Measurements from ENCODE around the gene AAK1.
A peak's percentile ranks its signal among the peaks of the same experiment; 100 is the strongest.

GRCh38 chr2:69683170-69683971 is 39.8 kb upstream of the AAK1 start:
- TF ChIP-seq REST (IDR thresholded peaks at IDR 0.05; ENCODE audit: low read depth, low read length) (no peak), EZH2phosphoT487 (IDR thresholded peaks at IDR 0.05; ENCODE audit: borderline replicate concordance, low read depth) (no peak), RCOR1 (IDR thresholded peaks at IDR 0.05; ENCODE audit: low read length) (peak; percentile 91)
